Mucosa of stomach (tissue), 1 donor: ENCODE results near the gene SLC22A31.

Source experiments
- H3K27me3 ChIP-seq: one replicate; pipeline ENCODE4 v1.7.0; 2013; ENCODE audit warnings: mild to moderate bottlenecking, low read length; ENCODE audit not compliant: control insufficient read depth, insufficient read depth
- H3K36me3 ChIP-seq: one replicate; pipeline ENCODE4 v1.7.0; 2013; ENCODE audit warnings: low read length; ENCODE audit not compliant: control insufficient read depth, insufficient read depth
- H3K4me1 ChIP-seq: one replicate; pipeline ENCODE4 v1.7.0; 2013; ENCODE audit warnings: mild to moderate bottlenecking, low read length; ENCODE audit not compliant: control insufficient read depth, insufficient read depth
- H3K4me3 ChIP-seq: one replicate; pipeline ENCODE4 v1.7.0; 2013; ENCODE audit warnings: low read length
- H3K9ac ChIP-seq: one replicate; pipeline ENCODE4 v1.7.0; 2013; ENCODE audit warnings: mild to moderate bottlenecking, low read length, moderate library complexity
- H3K9me3 ChIP-seq: one replicate; pipeline ENCODE4 v1.7.0; 2013; ENCODE audit warnings: mild to moderate bottlenecking, low read length, moderate library complexity; ENCODE audit not compliant: control insufficient read depth
- donor health status: Pancreatic carcinoma.

The SLC22A31 gene

GRCh38 chr16:89161763-89162713 is 38.3 kb downstream of the SLC22A31 start:
- Histone ChIP-seq H3K9me3 (no peaks in the 10 kb centered on the region), H3K4me1 (peaks cover 2% of the 10 kb centered on the region), H3K4me3 (no peak overlapping the region), H3K9ac (no peak overlapping the region), H3K36me3 (no peaks in the 10 kb centered on the region), H3K27me3 (peaks cover 10% of the 10 kb centered on the region)

GRCh38 chr16:89160977-89161701 is 39.2 kb downstream of the SLC22A31 start:
- Histone ChIP-seq H3K9ac (no peak overlapping the region), H3K9me3 (no peaks in the 10 kb centered on the region), H3K27me3 (peaks cover 12% of the 10 kb centered on the region), H3K36me3 (no peaks in the 10 kb centered on the region), H3K4me1 (no peaks in the 10 kb centered on the region), H3K4me3 (no peak overlapping the region)

- no peak overlapping the region for H3K4me3 ChIP-seq
- H3K9me3 ChIP-seq: no peaks in the 10 kb centered on the region
- peaks cover 19% of the 10 kb centered on the region for H3K27me3 ChIP-seq
- peaks cover 6% of the 10 kb centered on the region for H3K4me1 ChIP-seq
- H3K9ac ChIP-seq: no peak overlapping the region
- no peaks in the 10 kb centered on the region for H3K36me3 ChIP-seq
Observed at GRCh38 chr16:89159850-89160354, 40.4 kb downstream of the SLC22A31 start.

- no peaks in the 10 kb centered on the region for H3K9me3 ChIP-seq
- H3K4me3 ChIP-seq: no peak overlapping the region
- H3K36me3 ChIP-seq: no peaks in the 10 kb centered on the region
- peaks cover 21% of the 10 kb centered on the region for H3K27me3 ChIP-seq
- H3K4me1 ChIP-seq: peaks cover 12% of the 10 kb centered on the region
- H3K9ac ChIP-seq: no peak overlapping the region
Observed at GRCh38 chr16:89159066-89159849, 41.1 kb downstream of the SLC22A31 start.

GRCh38 chr16:89157778-89158177 is 42.6 kb downstream of the SLC22A31 start:
- Histone ChIP-seq H3K9me3 (no peaks in the 10 kb centered on the region), H3K9ac (no peak overlapping the region), H3K4me1 (peaks cover 12% of the 10 kb centered on the region), H3K4me3 (no peak overlapping the region), H3K36me3 (no peaks in the 10 kb centered on the region), H3K27me3 (peaks cover 21% of the 10 kb centered on the region)

- Histone ChIP-seq H3K4me1 (peaks cover 12% of the 10 kb centered on the region), H3K9ac (no peak overlapping the region), H3K27me3 (peaks cover 21% of the 10 kb centered on the region), H3K36me3 (no peaks in the 10 kb centered on the region), H3K4me3 (no peak overlapping the region), H3K9me3 (no peaks in the 10 kb centered on the region)
Observed at GRCh38 chr16:89156740-89157645, 43.3 kb downstream of the SLC22A31 start.

- no peak overlapping the region for H3K9ac ChIP-seq
- H3K27me3 ChIP-seq: peaks cover 18% of the 10 kb centered on the region
- no peaks in the 10 kb centered on the region for H3K9me3 ChIP-seq
- peaks cover 12% of the 10 kb centered on the region for H3K4me1 ChIP-seq
- no peaks in the 10 kb centered on the region for H3K36me3 ChIP-seq
- H3K4me3 ChIP-seq: no peak overlapping the region
Observed at GRCh38 chr16:89155851-89156739, 44.2 kb downstream of the SLC22A31 start.

- H3K9me3 ChIP-seq: no peaks in the 10 kb centered on the region
- H3K4me1 ChIP-seq: peaks cover 12% of the 10 kb centered on the region
- H3K36me3 ChIP-seq: no peaks in the 10 kb centered on the region
- H3K27me3 ChIP-seq: peaks cover 18% of the 10 kb centered on the region
- no peak overlapping the region for H3K4me3 ChIP-seq
- no peak overlapping the region for H3K9ac ChIP-seq
Observed at GRCh38 chr16:89155184-89155679, 45.1 kb downstream of the SLC22A31 start.

DNA sequence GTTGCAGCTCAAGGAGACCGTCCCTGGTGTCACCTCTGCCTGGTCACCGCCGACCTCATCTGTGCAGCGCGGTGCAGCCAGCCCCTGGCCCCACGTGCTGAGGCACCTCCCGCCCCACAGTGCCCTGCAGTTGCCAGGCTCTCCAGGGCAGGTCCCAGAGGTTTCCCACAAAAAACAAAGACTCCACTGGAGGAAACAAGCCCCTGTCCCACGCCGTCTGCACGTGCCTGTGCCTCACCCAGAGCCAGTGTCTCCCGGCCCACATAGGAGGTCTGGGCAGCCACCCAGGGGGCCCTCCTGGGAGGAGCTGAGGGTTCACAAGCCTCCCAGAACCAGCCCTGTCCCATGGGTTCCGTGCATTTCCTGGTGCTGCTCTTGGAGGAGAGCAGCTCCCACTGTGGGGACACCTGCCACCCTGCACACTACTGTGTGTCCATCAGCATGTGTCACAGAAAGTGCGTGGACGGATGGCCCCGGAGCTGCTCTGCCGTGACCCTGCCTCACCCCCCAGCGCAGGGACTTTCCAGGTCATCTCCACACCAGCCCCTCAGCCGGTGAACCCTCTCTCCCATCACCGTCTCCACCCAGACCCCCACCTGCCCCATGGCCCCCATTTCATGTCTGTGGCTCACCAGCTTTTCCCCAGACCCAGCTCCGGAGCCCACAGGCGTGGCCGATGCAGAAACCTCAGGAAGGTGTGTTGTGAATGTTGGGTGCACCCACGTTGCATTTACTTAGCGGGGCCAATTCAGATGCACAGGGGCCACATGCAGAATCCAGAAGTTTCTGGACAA is 45.8 kb downstream of the SLC22A31 start:
- Histone ChIP-seq H3K9me3 (no peaks in the 10 kb centered on the region), H3K4me1 (peaks cover 12% of the 10 kb centered on the region), H3K27me3 (peaks cover 18% of the 10 kb centered on the region), H3K9ac (no peak overlapping the region), H3K4me3 (no peak overlapping the region), H3K36me3 (no peaks in the 10 kb centered on the region)

DNA sequence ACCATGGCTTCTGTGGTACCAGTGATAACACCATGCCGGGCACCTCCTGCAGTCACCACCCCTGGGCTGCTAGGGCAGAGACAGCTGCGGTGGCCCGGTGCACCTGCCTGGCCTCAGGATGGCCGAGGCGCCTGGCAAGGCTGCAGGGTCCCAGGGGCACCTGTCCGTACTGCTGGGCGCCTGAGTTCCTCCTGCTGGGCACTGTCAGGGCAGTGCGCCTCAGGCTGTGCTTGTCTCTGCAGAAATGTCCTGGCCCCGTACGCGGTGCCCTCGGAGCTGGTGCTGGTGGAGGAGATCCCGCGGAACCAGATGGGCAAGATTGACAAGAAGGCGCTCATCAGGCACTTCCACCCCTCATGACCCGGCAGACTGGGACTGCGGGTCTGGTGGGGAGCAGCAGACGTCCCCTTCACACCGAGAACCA is 46.5 kb downstream of the SLC22A31 start:
- no peaks in the 10 kb centered on the region for H3K9me3 ChIP-seq
- no peak overlapping the region for H3K4me3 ChIP-seq
- H3K4me1 ChIP-seq: peaks cover 12% of the 10 kb centered on the region
- H3K36me3 ChIP-seq: no peaks in the 10 kb centered on the region
- H3K9ac ChIP-seq: no peak overlapping the region
- peaks cover 18% of the 10 kb centered on the region for H3K27me3 ChIP-seq
